ENCODE measurements around the gene HBP1. TPM values are rescaled to one million over a fixed set of nuclear protein-coding genes. Genes with fewer than 3 reads are reported as not detected.
"Not testable (repeated sequence)": the region's sequence is repeated elsewhere in the genome, so short reads cannot be mapped to it uniquely, and the experiment has no call there.

Gene HBP1
- polyA plus RNA-seq (ENCODE audit: insufficient read length in 4 of 4): 100 to 1,000 TPM; 113 to 136 (median 128) TPM

- DNase-seq (ENCODE audit: low read depth in 4 of 4, low spot score in 3 of 4): peak; percentile 99 to 100 (median 100)
Observed at GRCh38 chr7:107168233-107169119, at the start of gene HBP1. Gene HBP1 (plus strand): TSS chr7:107169003. CDS start chr7:107179894, 10,891 bp downstream.

GRCh38 chr7:107119376-107120105, 49.3 kb upstream of the HBP1 start:
- no peak for DNase-seq (ENCODE audit: low read depth in 4 of 4, low spot score in 3 of 4)

- DNase-seq (ENCODE audit: low read depth in 4 of 4, low spot score in 3 of 4): no peak
Observed at GRCh38 chr7:107122486-107122911, 46.3 kb upstream of the HBP1 start.

GRCh38 chr7:107123392-107123791, 45.4 kb upstream of the HBP1 start:
- DNase-seq (ENCODE audit: low read depth in 4 of 4, low spot score in 3 of 4): no peak

GRCh38 chr7:107125475-107125874, 43.3 kb upstream of the HBP1 start:
- no peak for DNase-seq (ENCODE audit: low read depth in 4 of 4, low spot score in 3 of 4)

- DNase-seq (ENCODE audit: low read depth in 4 of 4, low spot score in 3 of 4): no peak
Observed at GRCh38 chr7:107128217-107128616, 40.6 kb upstream of the HBP1 start.

- DNase-seq (ENCODE audit: low read depth in 4 of 4, low spot score in 3 of 4): no peak
Observed at GRCh38 chr7:107128748-107129147, 40.1 kb upstream of the HBP1 start.

- no peak for DNase-seq (ENCODE audit: low read depth in 4 of 4, low spot score in 3 of 4)
Observed at GRCh38 chr7:107130487-107131220, 38.1 kb upstream of the HBP1 start.

- DNase-seq (ENCODE audit: low read depth in 4 of 4, low spot score in 3 of 4): no peak
Observed at GRCh38 chr7:107133396-107133795, 35.4 kb upstream of the HBP1 start.

- no peak for DNase-seq (ENCODE audit: low read depth in 4 of 4, low spot score in 3 of 4)
Observed at GRCh38 chr7:107138696-107139420, 29.9 kb upstream of the HBP1 start.

GRCh38 chr7:107143875-107144274, 24.9 kb upstream of the HBP1 start:
- DNase-seq (ENCODE audit: low read depth in 4 of 4, low spot score in 3 of 4): not testable (repeated sequence)

GRCh38 chr7:107145067-107145838, 23.6 kb upstream of the HBP1 start:
- no peak for DNase-seq (ENCODE audit: low read depth in 4 of 4, low spot score in 3 of 4)

GRCh38 chr7:107147464-107148393, 21.1 kb upstream of the HBP1 start:
- DNase-seq (ENCODE audit: low read depth in 4 of 4, low spot score in 3 of 4): no peak

GRCh38 chr7:107148721-107149120, 20.1 kb upstream of the HBP1 start:
- no peak for DNase-seq (ENCODE audit: low read depth in 4 of 4, low spot score in 3 of 4)

- no peak for DNase-seq (ENCODE audit: low read depth in 4 of 4, low spot score in 3 of 4)
Observed at GRCh38 chr7:107149863-107150262, 18.9 kb upstream of the HBP1 start.

- peak in 1 of 4 donors; percentile 55 for DNase-seq (ENCODE audit: low read depth in 4 of 4, low spot score in 3 of 4)
Observed at GRCh38 chr7:107150375-107151073, 18.3 kb upstream of the HBP1 start.

GRCh38 chr7:107151538-107151937, 17.3 kb upstream of the HBP1 start:
- DNase-seq (ENCODE audit: low read depth in 4 of 4, low spot score in 3 of 4): no peak

- DNase-seq (ENCODE audit: low read depth in 4 of 4, low spot score in 3 of 4): no peak
Observed at GRCh38 chr7:107152011-107152410, 16.8 kb upstream of the HBP1 start.
